GM10248 (cell line): ENCODE data around the gene TOMM7.

ENCODE experiments used
- CTCF ChIA-PET: fragments of 300-600 bp; sonication (Branson Sonifier 250); formaldehyde crosslinking; extraction: SDS; loops from one replicate; lab custom pipeline; 2021; ENCODE audit warnings: antibody characterized with exemption; lab: Yijun Ruan, JAX
- POLR2A ChIA-PET: fragments of 350-650 bp; sonication (Branson Sonifier 250); formaldehyde crosslinking; extraction: SDS; loops from one replicate; lab custom pipeline; 2020; ENCODE audit warnings: antibody characterized with exemption; lab: Yijun Ruan, JAX
- DNase-seq: peaks from one replicate; pipeline ENCODE4 v3.0.0; 2012; ENCODE audit errors: extremely low spot score
- TF ChIP-seq, protein P1 (sequence below): IDR thresholded peaks from 2 replicates; pipeline ENCODE4 v1.5.1; 2012; ENCODE audit warnings: mild to moderate bottlenecking, low read depth; ENCODE audit errors: extremely low read depth, missing control alignments, control extremely low read depth

The TOMM7 gene

DNA sequence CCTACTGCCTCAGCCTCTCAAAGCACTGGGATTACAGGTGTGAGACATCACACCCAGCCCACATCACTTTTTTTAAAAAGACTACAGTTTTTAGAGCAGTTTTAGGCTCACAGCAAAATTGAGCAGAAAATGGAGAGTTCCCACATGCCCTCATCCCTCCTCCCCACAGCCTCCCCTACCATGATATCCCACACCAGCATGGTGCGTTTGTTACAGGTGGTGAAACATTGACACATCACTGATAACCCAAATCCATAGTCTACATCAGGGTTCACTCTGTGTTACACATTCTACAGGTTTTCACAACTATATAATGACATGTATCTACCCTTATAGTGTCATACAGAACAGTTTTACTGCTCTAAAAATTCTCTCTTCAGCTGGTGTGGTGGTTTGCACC, 24.3 kb upstream of the TOMM7 start:
- TF ChIP-seq, protein P1, sequence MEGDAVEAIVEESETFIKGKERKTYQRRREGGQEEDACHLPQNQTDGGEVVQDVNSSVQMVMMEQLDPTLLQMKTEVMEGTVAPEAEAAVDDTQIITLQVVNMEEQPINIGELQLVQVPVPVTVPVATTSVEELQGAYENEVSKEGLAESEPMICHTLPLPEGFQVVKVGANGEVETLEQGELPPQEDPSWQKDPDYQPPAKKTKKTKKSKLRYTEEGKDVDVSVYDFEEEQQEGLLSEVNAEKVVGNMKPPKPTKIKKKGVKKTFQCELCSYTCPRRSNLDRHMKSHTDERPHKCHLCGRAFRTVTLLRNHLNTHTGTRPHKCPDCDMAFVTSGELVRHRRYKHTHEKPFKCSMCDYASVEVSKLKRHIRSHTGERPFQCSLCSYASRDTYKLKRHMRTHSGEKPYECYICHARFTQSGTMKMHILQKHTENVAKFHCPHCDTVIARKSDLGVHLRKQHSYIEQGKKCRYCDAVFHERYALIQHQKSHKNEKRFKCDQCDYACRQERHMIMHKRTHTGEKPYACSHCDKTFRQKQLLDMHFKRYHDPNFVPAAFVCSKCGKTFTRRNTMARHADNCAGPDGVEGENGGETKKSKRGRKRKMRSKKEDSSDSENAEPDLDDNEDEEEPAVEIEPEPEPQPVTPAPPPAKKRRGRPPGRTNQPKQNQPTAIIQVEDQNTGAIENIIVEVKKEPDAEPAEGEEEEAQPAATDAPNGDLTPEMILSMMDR: no peak
- ChIA-PET CTCF (interaction anchor here (1.3 to 2.4 kb wide), 2 partner anchors 12 to 29 kb away, joined by 3 to 8 read pairs; no protein-coding TSS in a partner anchor), POLR2A (no interaction called here)
- DNase-seq: no peak

DNA sequence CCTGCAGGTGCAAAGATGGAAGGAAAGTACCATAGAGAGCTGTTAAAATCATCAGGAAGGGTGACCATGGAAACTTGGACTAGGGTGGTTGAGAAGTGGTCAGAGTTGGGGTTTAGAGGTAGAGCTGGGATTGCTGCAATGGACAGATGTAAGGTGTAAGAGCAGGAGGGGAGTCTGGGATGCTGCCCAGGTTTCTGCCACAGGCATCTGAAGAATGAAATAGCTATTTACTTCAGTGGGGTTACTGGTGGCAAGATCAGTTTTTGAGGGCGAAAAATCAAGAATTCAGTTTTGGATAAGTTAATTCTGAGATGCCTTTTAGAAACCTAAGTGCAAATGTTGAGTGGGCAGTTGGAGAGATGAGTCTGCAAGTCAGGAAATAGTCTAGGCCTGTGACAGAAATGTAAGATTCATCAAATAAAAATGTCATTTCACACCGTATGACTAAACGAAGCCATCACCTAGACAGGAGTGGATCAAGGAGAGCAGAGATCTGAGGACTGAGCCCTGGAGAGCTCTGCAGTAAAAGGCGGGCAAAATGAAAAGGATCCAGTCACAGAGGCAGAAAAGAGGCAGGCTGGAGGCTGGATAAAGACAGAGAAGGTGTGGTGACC, 22.7 kb upstream of the TOMM7 start:
- TF ChIP-seq, protein P1: no peak
- no peak for DNase-seq
- POLR2A ChIA-PET: interaction anchor here (0.7 kb wide), 1 partner anchor 24 kb away, joined by 3 read pairs; no protein-coding TSS in a partner anchor
- CTCF ChIA-PET: interaction anchor here (0.9 to 2.4 kb wide), 5 partner anchors 10 to 240 kb away, joined by 3 to 10 read pairs (median 6); no protein-coding TSS in a partner anchor

DNA sequence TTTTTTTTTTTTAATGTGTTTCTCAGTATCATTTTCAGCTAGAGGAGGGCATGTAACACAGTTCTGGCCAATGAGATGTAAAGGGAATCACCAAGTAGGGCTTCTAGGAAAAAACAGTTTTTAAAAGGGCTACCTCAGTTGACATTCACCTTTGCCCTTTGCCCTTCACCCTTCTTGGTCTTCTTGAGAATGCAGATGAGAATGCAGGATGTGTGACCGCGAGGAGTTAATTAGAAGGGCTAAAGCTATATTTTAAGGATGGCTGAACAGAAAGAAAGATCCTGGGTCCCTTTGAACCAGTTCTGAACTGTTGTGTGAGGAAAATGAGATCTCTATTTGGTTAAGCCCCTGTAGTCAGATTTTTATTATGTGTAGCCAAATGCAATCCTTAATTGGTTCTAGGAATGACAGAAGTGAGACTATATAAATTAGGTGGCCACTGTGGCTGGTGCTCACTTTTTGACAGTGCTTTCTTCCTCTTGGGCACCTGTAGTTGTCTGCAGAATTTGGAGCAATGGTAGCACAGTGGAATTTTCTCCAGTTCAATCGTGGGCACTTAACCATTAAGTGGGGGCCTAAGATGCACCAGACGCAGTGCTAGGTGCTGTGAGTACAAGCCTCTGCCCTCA, 21.1 kb upstream of the TOMM7 start:
- CTCF ChIA-PET: no interaction called here
- no peak for DNase-seq
- TF ChIP-seq, protein P1: no peak
- POLR2A ChIA-PET: no interaction called here

DNA sequence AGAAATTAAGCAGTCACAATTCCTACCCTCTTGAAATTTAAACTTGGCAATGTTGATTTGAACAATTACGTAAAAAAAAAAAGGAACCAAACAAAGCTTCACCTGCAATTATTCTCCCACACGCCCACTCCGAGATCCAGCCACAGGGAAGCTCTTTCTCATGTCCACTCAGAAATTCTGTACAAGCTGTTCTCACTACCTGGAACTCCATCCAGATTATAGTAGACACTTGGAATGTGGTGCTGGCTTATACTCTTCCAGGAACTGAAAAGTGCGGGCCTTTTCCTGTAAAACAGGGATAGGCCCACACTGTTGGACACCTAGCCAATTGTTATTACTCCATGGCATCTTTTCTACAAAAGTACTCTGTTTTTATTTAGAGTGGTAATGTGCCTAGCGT, 20.3 kb upstream of the TOMM7 start:
- ChIA-PET POLR2A (no interaction called here), CTCF (no interaction called here)
- TF ChIP-seq, protein P1: no peak
- DNase-seq: no peak

DNA sequence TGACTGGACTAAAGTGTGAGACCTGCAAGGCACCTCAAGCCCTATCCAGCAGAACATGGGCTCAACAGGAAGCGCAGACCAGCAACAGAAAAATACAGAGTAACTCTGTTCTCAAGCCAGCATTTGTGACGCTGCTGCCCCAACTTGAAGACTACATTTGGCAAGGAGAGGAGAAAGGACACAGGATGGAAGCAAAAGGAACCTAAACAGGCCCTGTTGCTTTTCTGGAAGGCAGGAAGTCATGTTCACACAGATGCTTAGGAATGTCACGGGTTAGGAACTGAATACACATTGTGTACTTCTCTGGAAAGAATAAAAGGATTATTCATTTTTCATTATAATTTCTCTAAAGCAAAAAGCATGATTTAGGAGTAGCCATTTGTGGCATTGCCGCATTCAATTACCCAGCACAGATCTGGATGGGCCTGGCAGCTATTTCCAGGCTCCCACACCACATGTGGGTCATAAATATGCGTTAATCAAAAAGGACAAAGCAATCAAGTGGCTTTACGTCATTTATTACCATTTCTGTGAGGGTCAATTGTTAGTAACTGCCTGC, 19.8 kb upstream of the TOMM7 start:
- TF ChIP-seq, protein P1: no peak
- ChIA-PET CTCF (no interaction called here), POLR2A (no interaction called here)
- DNase-seq: no peak

DNA sequence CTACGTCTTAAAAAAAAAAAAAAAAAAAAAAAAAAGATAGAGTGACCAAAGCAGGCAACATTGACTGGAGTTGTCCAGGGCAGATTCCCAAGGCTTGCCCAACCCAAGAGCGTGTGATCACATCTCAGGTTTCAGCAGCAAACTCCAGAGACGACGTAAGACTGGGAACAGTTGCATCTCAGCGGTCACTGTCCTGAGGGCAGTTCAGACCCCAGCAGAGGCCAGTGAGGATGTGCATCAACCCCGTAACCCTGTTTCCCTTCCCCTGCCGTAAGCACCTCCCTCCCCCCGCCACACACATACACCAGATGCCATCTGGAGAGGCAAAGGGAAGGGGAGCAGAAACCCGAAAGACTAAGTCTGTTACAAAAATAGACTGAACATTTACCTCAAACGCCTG, 19.3 kb upstream of the TOMM7 start:
- CTCF ChIA-PET: no interaction called here
- POLR2A ChIA-PET: no interaction called here
- DNase-seq: no peak
- TF ChIP-seq, protein P1: no peak
